Panc1 (cell line): ENCODE results near the gene LDHD. TPM values are rescaled to one million over a fixed set of nuclear protein-coding genes. Genes with fewer than 3 reads are reported as not detected.

ENCODE experiments used
- ATAC-seq: fragments of 200-7000 bp; cut with Tn5 transposase; 2 replicates; pipeline ENCODE4 v1.9.1; 2020; ENCODE audit warnings: mild to moderate bottlenecking, moderate library complexity
- BruUV-seq: library from RNA; stranded (reverse); fragments of 400-500 nt; replicated peaks from 2 replicates; lab custom pipeline; 2021; lab: Mats Ljungman, UMichigan
- CTCF ChIA-PET: fragments of 300-600 bp; sonication (Branson Sonifier 250); formaldehyde crosslinking; loops from one replicate; lab custom pipeline; 2022; ENCODE audit warnings: antibody characterized with exemption; lab: Charles Lee
- POLR2A ChIA-PET: fragments of 300-600 bp; sonication (Branson Sonifier 250); formaldehyde crosslinking; loops from one replicate; lab custom pipeline; 2022; ENCODE audit warnings: antibody characterized with exemption; lab: Charles Lee
- DNase-seq: peaks from one replicate; pipeline ENCODE4 v3.0.0-alpha.2; 2010; ENCODE audit warnings: low read depth, low spot score
- H3K27ac ChIP-seq: 2 replicates; pipeline ENCODE4 v1.5.1; 2011; ENCODE audit warnings: mild to moderate bottlenecking, low read length, inconsistent platforms
- H3K27me3 ChIP-seq: fragments of 200-500 bp; sonication (Bioruptor generic); 2 replicates; pipeline ENCODE4 v1.6.0; 2014; ENCODE audit warnings: low read length, inconsistent platforms; ENCODE audit not compliant: control insufficient read depth, insufficient read depth
- H3K36me3 ChIP-seq: fragments of 200-500 bp; sonication (Bioruptor generic); 2 replicates; pipeline ENCODE4 v1.5.1; 2014; ENCODE audit warnings: inconsistent platforms, mild to moderate bottlenecking, low read length, moderate library complexity; ENCODE audit not compliant: control insufficient read depth, insufficient read depth
- H3K4me1 ChIP-seq: 2 replicates; pipeline ENCODE4 v1.5.1; 2011; ENCODE audit warnings: inconsistent platforms, mild to moderate bottlenecking, low read length, moderate library complexity; ENCODE audit not compliant: control insufficient read depth, insufficient read depth
- H3K4me3 ChIP-seq, 2 experiments: 2 replicates each; pipeline ENCODE4 v1.5.1; 2011 to 2012; ENCODE audit warnings: low read depth in 2 of 2, low read length in 2 of 2, mild to moderate bottlenecking in 2 of 2, inconsistent platforms in 1 of 2, moderate library complexity in 1 of 2
- H3K9me3 ChIP-seq: fragments of 200-500 bp; sonication (Bioruptor generic); 2 replicates; pipeline ENCODE4 v1.5.1; 2014; ENCODE audit warnings: low read depth, mild to moderate bottlenecking, inconsistent platforms, low read length, moderate library complexity; ENCODE audit not compliant: control insufficient read depth, insufficient read depth
- CTCF ChIP-seq: fragments of 450-650 bp; IDR thresholded peaks from 2 replicates; pipeline ENCODE4 v1.5.1; 2017; ENCODE audit warnings: mild to moderate bottlenecking
- POLR2AphosphoS5 ChIP-seq: IDR thresholded peaks from 2 replicates; pipeline ENCODE4 v1.6.1; 2012; ENCODE audit warnings: mild to moderate bottlenecking, low read depth, low read length, moderate library complexity
- REST ChIP-seq, 2 experiments: IDR thresholded peaks; 2 replicates each; pipeline ENCODE4 v1.6.1; 2011 to 2012; ENCODE audit warnings: low read depth in 2 of 2, control low read depth in 1 of 2, low read length in 1 of 2, mild to moderate bottlenecking in 1 of 2, moderate library complexity in 1 of 2; ENCODE audit not compliant: insufficient read depth in 1 of 2
- SIN3A ChIP-seq: IDR thresholded peaks from 2 replicates; pipeline ENCODE4 v1.6.1; 2012; ENCODE audit warnings: low read depth, mild to moderate bottlenecking, low read length, moderate library complexity, borderline replicate concordance; ENCODE audit not compliant: insufficient read depth
- TCF7L2 ChIP-seq: IDR thresholded peaks from 2 replicates; pipeline ENCODE4 v1.6.1; 2011; ENCODE audit warnings: mild to moderate bottlenecking, low read depth, low read length, inconsistent platforms
- in situ Hi-C: cut with HindIII; loops from 2 replicates; pipeline ENCODE4 v1.10.0; 2016; ENCODE audit warnings: low sequenced_read_pairs, low pct_unique_long_range_greater_than_20kb
- intact Hi-C: fragments of 100-400 bp; cut with micrococcal nuclease; formaldehyde crosslinking; loops from one replicate; pipeline ENCODE4 v1.10.0; 2022; ENCODE audit not compliant: unreplicated experiment
- total RNA-seq: library from RNA; stranded (reverse); gene quantifications from one replicate; pipeline ENCODE4 v1.2.1, GENCODE V29; 2021; ENCODE audit not compliant: unreplicated experiment

Gene LDHD
- total RNA-seq, 1 experiment from 2014 or later: 3.1 TPM

GRCh38 chr16:75103994-75104393 lies 12.6 kb downstream of the LDHD start:
- H3K4me3 ChIP-seq: no peak overlapping the region
- ChIA-PET POLR2A (no interaction called here), CTCF (no interaction called here)
- TF ChIP-seq CTCF: no peak
- no peak for TF ChIP-seq POLR2AphosphoS5
- TF ChIP-seq SIN3A: no peak
- no peak for TF ChIP-seq TCF7L2
- TF ChIP-seq REST (IDR thresholded peaks at IDR 0.05; ENCODE audit: insufficient read depth in 1 of 2, low read depth in 2 of 2, low read length in 1 of 2): no peak
- H3K9me3 ChIP-seq: no peaks in the 10 kb centered on the region
- H3K27ac ChIP-seq: no peak overlapping the region
- BruUV-seq: no TSS peak
- no peak for ATAC-seq
- no peaks in the 10 kb centered on the region for H3K27me3 ChIP-seq
- in situ Hi-C loops: no loop called here
- DNase-seq: no peak
- peaks cover 26% of the 10 kb centered on the region for H3K4me1 ChIP-seq
- H3K36me3 ChIP-seq: no peaks in the 10 kb centered on the region
- intact Hi-C loops: no loop called here

GRCh38 chr16:75102595-75102994 lies 14.0 kb downstream of the LDHD start:
- CTCF ChIA-PET: no interaction called here
- DNase-seq (no peak), ATAC-seq (no peak)
- POLR2A ChIA-PET: interaction anchor here (0.6 kb wide), 1 partner anchor 144 kb away, joined by 3 read pairs; no protein-coding TSS in a partner anchor
- Histone ChIP-seq H3K36me3 (no peaks in the 10 kb centered on the region), H3K4me3 (no peak overlapping the region), H3K9me3 (no peaks in the 10 kb centered on the region), H3K27ac (no peak overlapping the region), H3K4me1 (peaks cover 13% of the 10 kb centered on the region), H3K27me3 (no peaks in the 10 kb centered on the region)
- in situ Hi-C loops: no loop called here
- intact Hi-C loops: no loop called here
- no TSS peak for BruUV-seq
- TF ChIP-seq TCF7L2 (no peak), REST (IDR thresholded peaks at IDR 0.05; ENCODE audit: insufficient read depth in 1 of 2, low read depth in 2 of 2, low read length in 1 of 2) (no peak), POLR2AphosphoS5 (no peak), CTCF (no peak), SIN3A (no peak)
